HCT116 (cell line): ENCODE measurements around the gene KLHL10. TPM values are rescaled to one million over a fixed set of nuclear protein-coding genes. Genes with fewer than 3 reads are reported as not detected.

Experiments
- ATAC-seq: fragments of 200-7000 bp; cut with Tn5 transposase; 2 replicates; pipeline ENCODE4 v1.9.1; 2020; ENCODE audit warnings: mild to moderate bottlenecking, moderate library complexity
- BruUV-seq: library from RNA; stranded (reverse); fragments of 400-500 nt; replicated peaks from 2 replicates; lab custom pipeline; 2021; lab: Mats Ljungman, UMichigan
- CTCF ChIA-PET: fragments of 300-600 bp; sonication (Branson Sonifier 250); formaldehyde crosslinking; loops from one replicate; lab custom pipeline; 2021; ENCODE audit warnings: antibody characterized with exemption; lab: Charles Lee
- POLR2A ChIA-PET: fragments of 300-600, 350-600 bp; sonication (Branson Sonifier 250); formaldehyde crosslinking; loops from one replicate; lab custom pipeline; 2021; ENCODE audit warnings: antibody characterized with exemption; lab: Charles Lee
- RAD21 ChIA-PET, 2 experiments: fragments of 300-600 bp; sonication (Branson Sonifier 250); formaldehyde crosslinking; loops; one replicate each; lab custom pipeline; 2023; ENCODE audit warnings: low total read pairs in 2 of 2; ENCODE audit not compliant: uncharacterized antibody in 2 of 2, unreplicated experiment in 2 of 2, low non-redundant PET in 1 of 2; lab: Charles Lee
- DNase-seq: peaks from one replicate; pipeline ENCODE4 v3.0.0-alpha.2; 2010; ENCODE audit warnings: low read depth, low spot score
- H2AFZ ChIP-seq: fragments of 200-600 bp; shearing (Covaris generic), sonication (generic); 2 replicates; pipeline ENCODE4 v1.6.1; 2017; ENCODE audit warnings: low read depth, mixed run types, mixed read lengths, antibody characterized with exemption, low read length; ENCODE audit not compliant: poor library complexity, severe bottlenecking
- H3K27ac ChIP-seq: 2 replicates; pipeline ENCODE4 v1.5.1; 2012; ENCODE audit warnings: low read depth, low read length
- H3K27me3 ChIP-seq: fragments of 200-600 bp; sonication (generic); 2 replicates; pipeline ENCODE4 v1.6.1; 2016; ENCODE audit warnings: mixed run types, low read length, mixed read lengths; ENCODE audit not compliant: insufficient read depth
- H3K36me3 ChIP-seq, 2 experiments: fragments of 200-500 bp in 1 of 2; fragments of 200-600 bp in 1 of 2; sonication (Bioruptor generic) in 1 of 2; sonication (generic) in 1 of 2; 2 replicates each; pipeline versions ENCODE4 v1.5.1 to v1.6.1; 2014 to 2016; ENCODE audit warnings: low read length in 2 of 2, inconsistent platforms in 1 of 2, mixed read lengths in 1 of 2, mixed run types in 1 of 2; ENCODE audit not compliant: insufficient read depth in 2 of 2, control insufficient read depth in 1 of 2
- H3K4me1 ChIP-seq, 2 experiments: fragments of 200-600 bp in 1 of 2; sonication (generic) in 1 of 2; 2 replicates each; pipeline versions ENCODE4 v1.5.1 to v1.6.1; 2012 to 2017; ENCODE audit warnings: low read length in 2 of 2, inconsistent platforms in 1 of 2, mild to moderate bottlenecking in 1 of 2, mixed read lengths in 1 of 2, mixed run types in 1 of 2, moderate library complexity in 1 of 2; ENCODE audit not compliant: insufficient read depth in 2 of 2, control insufficient read depth in 1 of 2
- H3K4me2 ChIP-seq: fragments of 200-600 bp; sonication (generic); 2 replicates; pipeline ENCODE4 v1.6.1; 2017; ENCODE audit warnings: mixed run types, low read length, mixed read lengths
- H3K4me3 ChIP-seq, 2 experiments: fragments of 200-600 bp in 1 of 2; sonication (generic) in 1 of 2; replicated peaks in 1 of 2; 2 replicates each; pipeline ENCODE4 v1.5.1; 2011 to 2016; ENCODE audit warnings: low read length in 2 of 2, control low read depth in 1 of 2, low read depth in 1 of 2, mild to moderate bottlenecking in 1 of 2, mixed read lengths in 1 of 2, mixed run types in 1 of 2
- H3K79me2 ChIP-seq: fragments of 200-600 bp; sonication (generic); 2 replicates; pipeline ENCODE4 v1.6.1; 2017; ENCODE audit warnings: mild to moderate bottlenecking, mixed run types, low read length, moderate library complexity, mixed read lengths; ENCODE audit not compliant: insufficient read depth
- H3K9ac ChIP-seq: fragments of 200-600 bp; sonication (generic); 2 replicates; pipeline ENCODE4 v1.6.1; 2016; ENCODE audit warnings: low read length, mixed read lengths
- H3K9me2 ChIP-seq: fragments of 200-600 bp; sonication (generic), shearing (Covaris generic); 2 replicates; pipeline ENCODE4 v1.6.1; 2017; ENCODE audit warnings: mixed run types, mild to moderate bottlenecking, moderate library complexity; ENCODE audit not compliant: insufficient read depth
- H3K9me3 ChIP-seq, 2 experiments: fragments of 200-500 bp in 1 of 2; fragments of 200-600 bp in 1 of 2; sonication (Bioruptor generic) in 1 of 2; sonication (generic) in 1 of 2; 2 replicates each; pipeline ENCODE4 v1.6.1; 2014 to 2017; ENCODE audit warnings: low read length in 2 of 2, mixed read lengths in 2 of 2, inconsistent platforms in 1 of 2, low read depth in 1 of 2, mild to moderate bottlenecking in 1 of 2, mixed run types in 1 of 2, moderate library complexity in 1 of 2; ENCODE audit not compliant: control insufficient read depth in 1 of 2, insufficient read depth in 1 of 2
- H4K20me1 ChIP-seq: fragments of 200-600 bp; sonication (generic), shearing (Covaris generic); 2 replicates; pipeline ENCODE4 v1.6.1; 2017; ENCODE audit warnings: mixed run types, mild to moderate bottlenecking, moderate library complexity; ENCODE audit not compliant: insufficient read depth
- ATF3 ChIP-seq: IDR thresholded peaks from 2 replicates; pipeline ENCODE4 v1.6.1; 2012
- CBX3 ChIP-seq: IDR thresholded peaks from 2 replicates; pipeline ENCODE4 v1.6.1; 2012; ENCODE audit warnings: low read depth
- CEBPB ChIP-seq: IDR thresholded peaks from 2 replicates; pipeline ENCODE4 v1.6.1; 2012; ENCODE audit warnings: low read depth
- CTCF ChIP-seq, 3 experiments: fragments of 200-600 bp in 1 of 3; sonication (generic) in 1 of 3; IDR thresholded peaks in 2 of 3; conservative IDR thresholded peaks in 1 of 3; 2 replicates each; pipeline ENCODE4 v1.5.1; 2012 to 2017; ENCODE audit warnings: low read depth in 2 of 3, low read length in 2 of 3, antibody characterized with exemption in 1 of 3, borderline replicate concordance in 1 of 3, control low read depth in 1 of 3, mild to moderate bottlenecking in 1 of 3, mixed read lengths in 1 of 3, mixed run types in 1 of 3, moderate library complexity in 1 of 3; ENCODE audit not compliant: insufficient read depth in 1 of 3
- EGR1 ChIP-seq: IDR thresholded peaks from 2 replicates; pipeline ENCODE4 v1.6.1; 2012; ENCODE audit warnings: low read depth
- ELF1 ChIP-seq: IDR thresholded peaks from 2 replicates; pipeline ENCODE4 v1.6.1; 2012; ENCODE audit warnings: low read depth, borderline replicate concordance
- EZH2 ChIP-seq: fragments of 200-600 bp; sonication (generic); IDR thresholded peaks from 2 replicates; pipeline ENCODE4 v1.6.1; 2017; ENCODE audit warnings: antibody characterized with exemption, mixed run types
- FOSL1 ChIP-seq: IDR thresholded peaks from 2 replicates; pipeline ENCODE4 v1.6.1; 2012; ENCODE audit warnings: low read depth
- JUND ChIP-seq: IDR thresholded peaks from 2 replicates; pipeline ENCODE4 v1.6.1; 2012
- MAX ChIP-seq: IDR thresholded peaks from 2 replicates; pipeline ENCODE4 v1.6.1; 2012
- POLR2A ChIP-seq: IDR thresholded peaks from 2 replicates; pipeline ENCODE4 v1.7.0; 2011; ENCODE audit warnings: borderline replicate concordance; ENCODE audit not compliant: insufficient read depth, insufficient read length; ENCODE audit errors: extremely low read depth
- RAD21 ChIP-seq: IDR thresholded peaks from 2 replicates; pipeline ENCODE4 v1.6.1; 2012; ENCODE audit warnings: low read depth, mild to moderate bottlenecking
- REST ChIP-seq: IDR thresholded peaks from 2 replicates; pipeline ENCODE4 v1.6.1; 2012; ENCODE audit warnings: low read depth
- SIN3A ChIP-seq: IDR thresholded peaks from 2 replicates; pipeline ENCODE4 v1.6.1; 2012; ENCODE audit warnings: low read depth
- SRF ChIP-seq: IDR thresholded peaks from 2 replicates; pipeline ENCODE4 v1.6.1; 2012; ENCODE audit warnings: low read depth
- TCF7L2 ChIP-seq: IDR thresholded peaks from 2 replicates; pipeline ENCODE4 v1.7.0; 2011; ENCODE audit warnings: borderline replicate concordance, inconsistent platforms; ENCODE audit not compliant: insufficient read depth, insufficient read length; ENCODE audit errors: extremely low read depth
- YY1 ChIP-seq: IDR thresholded peaks from 2 replicates; pipeline ENCODE4 v1.6.1; 2011; ENCODE audit warnings: low read length, low read depth, moderate library complexity, mild to moderate bottlenecking; ENCODE audit not compliant: insufficient replicate concordance; ENCODE audit errors: extremely low read depth
- ZFX ChIP-seq: fragments of 450-650 bp; IDR thresholded peaks from 2 replicates; pipeline ENCODE4 v1.6.1; 2017
- intact Hi-C: fragments of 100-400 bp; cut with micrococcal nuclease; formaldehyde crosslinking; loops from 2 replicates; pipeline ENCODE4 v1.10.0; 2022
- total RNA-seq: library from RNA; stranded (reverse); gene quantifications from one replicate; pipeline ENCODE4 v1.2.1, GENCODE V29; 2021; ENCODE audit not compliant: unreplicated experiment

KLHL10 gene
- total RNA-seq, 1 experiment from 2014 or later, result not detected

- ChIA-PET POLR2A (interaction anchor here (1.3 to 3.7 kb wide), 2 partner anchors 9 to 172 kb away, joined by 4 to 33 read pairs; partner anchors contain the start of genes CNP and JUP), CTCF (interaction anchor here (0.7 to 1.7 kb wide), 2 partner anchors 8 to 72 kb away, joined by 3 to 9 read pairs; partner anchors contain the start of gene JUP), RAD21 (no interaction called here)
- H4K20me1 ChIP-seq, result no peaks in the 10 kb centered on the region
- no peak overlapping the region for H2AFZ ChIP-seq
- ATAC-seq (no peak), DNase-seq (no peak)
- H3K36me3 ChIP-seq, result no peaks in the 10 kb centered on the region
- H3K9me3 ChIP-seq, result no peaks in the 10 kb centered on the region
- H3K27ac ChIP-seq, result peak overlapping the region; percentile 93
- BruUV-seq, result no TSS peak
- no peaks in the 10 kb centered on the region for H3K9me2 ChIP-seq
- peak overlapping the region; percentile 73 for H3K9ac ChIP-seq
- H3K79me2 ChIP-seq, result no peaks in the 10 kb centered on the region
- intact Hi-C loops, result no loop called here
- H3K4me1 ChIP-seq, result peaks cover 48 to 70% of the 10 kb centered on the region in 2 experiments
- peak overlapping the region; percentile 90 for H3K4me2 ChIP-seq
- TF ChIP-seq EGR1 (no peak), POLR2A (no peak), ELF1 (no peak), TCF7L2 (no peak), MAX (no peak), EZH2 (no peak), CEBPB (no peak), CTCF (IDR thresholded peaks at IDR 0.05 in 2 of 3, conservative IDR thresholded peaks at IDR 0.05 in 1 of 3; ENCODE audit: borderline replicate concordance in 1 of 3, insufficient read depth in 1 of 3, low read depth in 2 of 3, low read length in 2 of 3) (no peak), JUND (no peak), REST (no peak), CBX3 (no peak), SRF (no peak), YY1 (no peak), ATF3 (no peak), ZFX (no peak), FOSL1 (no peak), SIN3A (no peak), RAD21 (no peak)
- no peak overlapping the region for H3K4me3 ChIP-seq
- no peaks in the 10 kb centered on the region for H3K27me3 ChIP-seq
These were observed 43.1 kb upstream of the KLHL10 start for GRCh38 chr17:41794540-41794975.
